Right atrium auricular region (tissue), 2 donors: Measurements from ENCODE around the gene CDADC1. TPM values are rescaled to one million over a fixed set of nuclear protein-coding genes. Genes with fewer than 3 reads are reported as not detected.

Source experiments
- DNase-seq: peaks from one replicate; pipeline ENCODE4 v3.0.0-alpha.2; 2019; ENCODE audit warnings: low spot score
- H3K27ac ChIP-seq, 2 donors: fragments of 200-600 bp; sonication (generic); 1 replicate in 1 of 2; 2 replicates in 1 of 2; pipeline ENCODE4 v1.5.1; 2016 to 2019
- H3K27me3 ChIP-seq, 2 donors: fragments of 200-600 bp; sonication (generic); one replicate each; pipeline versions ENCODE4 v1.5.1 to v1.6.0; 2017 to 2019
- H3K36me3 ChIP-seq: fragments of 200-600 bp; sonication (generic); one replicate; pipeline ENCODE4 v1.5.1; 2016
- H3K4me1 ChIP-seq, 2 donors: fragments of 200-600 bp; sonication (generic); one replicate each; pipeline versions ENCODE4 v1.5.1 to v1.6.0; 2017 to 2019
- H3K4me3 ChIP-seq, 2 donors: fragments of 200-600 bp; sonication (generic); 1 replicate in 1 of 2; 2 replicates in 1 of 2; pipeline ENCODE4 v1.5.1; 2017 to 2019; ENCODE audit warnings: mild to moderate bottlenecking in 1 of 2, moderate library complexity in 1 of 2
- H3K9me3 ChIP-seq, 2 donors: fragments of 200-600 bp; sonication (generic); one replicate each; pipeline ENCODE4 v1.5.1; 2019
- CTCF ChIP-seq, 2 donors: fragments of 200-600 bp; sonication (generic); IDR thresholded peaks; one replicate each; pipeline ENCODE4 v1.5.1; 2019; ENCODE audit warnings: antibody characterized with exemption in 2 of 2
- total RNA-seq, 2 donors: library from RNA; depleted of rRNA; stranded (reverse); fragments of >200 nt; gene quantifications; one replicate each; pipeline ENCODE4 v1.1.0, GENCODE V29; 2016

Gene CDADC1
- total RNA-seq, 2 donors from 2014 or later = 3.5 to 4.6 TPM

DNA sequence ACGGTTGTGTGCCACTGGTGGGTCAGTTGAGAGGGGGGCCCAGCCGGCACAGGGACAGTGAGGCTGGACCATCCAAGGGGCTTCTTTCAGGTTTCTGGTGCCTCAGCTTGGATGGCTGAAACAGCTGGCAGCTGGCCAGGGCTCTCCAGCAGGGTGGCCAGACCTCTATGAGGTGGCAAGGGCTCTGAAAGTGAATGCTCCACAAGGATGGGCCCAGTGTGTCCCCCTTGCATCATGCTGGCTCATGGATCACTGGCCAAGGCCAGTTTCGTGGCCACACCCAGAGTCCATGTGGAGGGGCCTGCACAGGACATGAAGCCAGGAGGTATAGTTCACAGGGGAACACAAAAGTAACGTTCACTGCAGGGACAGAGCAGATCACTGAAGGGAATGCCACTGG, 49.6 kb downstream of the CDADC1 start:
- no peaks in the 10 kb centered on the region for H3K9me3 ChIP-seq

GRCh38 chr13:49298416-49298815, 50.7 kb downstream of the CDADC1 start:
- no peak for DNase-seq
- Histone ChIP-seq H3K4me3 (no peak overlapping the region), H3K4me1 (peaks cover 0 to 24% of the 10 kb centered on the region in 2 donors), H3K36me3 (no peaks in the 10 kb centered on the region), H3K27me3 (no peaks in the 10 kb centered on the region), H3K27ac (no peak overlapping the region), H3K9me3 (no peaks in the 10 kb centered on the region)
- TF ChIP-seq CTCF (IDR thresholded peaks at IDR 0.05) = no peak

More for the DNA sequence above, 49.6 kb downstream of the CDADC1 start:
- H3K27me3 ChIP-seq = no peaks in the 10 kb centered on the region
- peaks cover 0 to 20% of the 10 kb centered on the region in 2 donors for H3K4me1 ChIP-seq
- no peak for DNase-seq
- H3K27ac ChIP-seq = no peak overlapping the region
- TF ChIP-seq CTCF (IDR thresholded peaks at IDR 0.05) = no peak
- H3K36me3 ChIP-seq = no peaks in the 10 kb centered on the region
- H3K4me3 ChIP-seq = no peak overlapping the region

DNA sequence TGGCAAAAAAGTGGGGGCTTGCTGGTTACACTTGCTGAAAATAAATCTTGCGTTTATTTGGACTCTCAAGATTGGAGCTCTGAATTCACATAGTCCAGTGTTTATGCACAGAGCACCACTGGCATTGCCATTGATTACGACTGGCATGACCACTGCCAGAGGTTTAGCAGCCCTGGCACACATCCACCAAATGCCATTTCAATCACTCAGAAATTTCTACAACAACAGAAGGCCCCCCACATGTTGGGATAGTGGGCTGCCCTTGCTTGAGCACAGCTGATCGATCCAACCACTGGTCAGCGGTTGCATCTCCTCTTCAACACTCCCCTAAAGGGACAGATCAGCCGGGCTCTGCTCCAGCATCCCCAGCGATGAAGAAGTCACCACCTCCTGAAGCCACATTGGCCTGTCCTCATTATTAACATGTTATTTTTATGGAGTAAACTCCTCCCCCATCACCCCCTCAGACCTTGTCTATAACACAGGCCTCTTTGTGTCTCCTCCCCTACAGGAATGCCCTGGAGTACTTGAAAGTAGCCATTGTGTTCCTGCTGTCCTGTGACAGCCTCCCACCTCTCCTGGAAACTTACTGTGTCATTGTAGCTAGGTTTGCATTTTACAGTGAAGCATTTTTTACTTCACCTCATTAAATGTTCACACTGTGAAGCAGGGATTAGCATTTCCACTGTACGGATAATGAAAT, 51.3 kb downstream of the CDADC1 start:
- no peak overlapping the region for H3K4me3 ChIP-seq
- DNase-seq = no peak
- no peaks in the 10 kb centered on the region for H3K27me3 ChIP-seq
- no peak overlapping the region for H3K27ac ChIP-seq
- no peak for TF ChIP-seq CTCF (IDR thresholded peaks at IDR 0.05)
- no peaks in the 10 kb centered on the region for H3K9me3 ChIP-seq
- H3K4me1 ChIP-seq = peaks cover 0 to 31% of the 10 kb centered on the region in 2 donors
- H3K36me3 ChIP-seq = no peaks in the 10 kb centered on the region

DNA sequence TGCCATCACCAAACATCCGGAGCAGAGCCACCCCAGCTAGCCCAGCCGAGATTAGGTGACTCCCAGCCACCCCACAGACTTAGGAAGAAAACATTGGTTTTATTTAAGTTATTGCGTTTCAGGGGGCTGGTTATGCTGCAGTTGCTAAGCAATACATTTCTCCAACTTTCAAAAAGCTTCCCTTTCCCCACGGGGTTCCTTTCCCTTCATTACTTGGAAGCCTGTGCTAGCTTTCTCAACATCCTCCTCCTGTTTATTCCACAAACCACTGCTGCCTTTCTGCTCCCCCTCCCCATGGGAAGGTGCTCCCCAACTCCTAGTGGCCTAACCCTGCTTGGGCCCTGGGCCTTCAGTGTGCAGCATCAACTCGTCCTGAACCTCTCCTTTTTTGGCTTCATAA, 52.6 kb downstream of the CDADC1 start:
- H3K9me3 ChIP-seq = no peaks in the 10 kb centered on the region
- no peak overlapping the region for H3K4me3 ChIP-seq
- no peaks in the 10 kb centered on the region for H3K27me3 ChIP-seq
- no peak for DNase-seq
- no peak for TF ChIP-seq CTCF (IDR thresholded peaks at IDR 0.05)
- no peaks in the 10 kb centered on the region for H3K36me3 ChIP-seq
- H3K27ac ChIP-seq = no peak overlapping the region
- peaks cover 0 to 32% of the 10 kb centered on the region in 2 donors for H3K4me1 ChIP-seq

DNA sequence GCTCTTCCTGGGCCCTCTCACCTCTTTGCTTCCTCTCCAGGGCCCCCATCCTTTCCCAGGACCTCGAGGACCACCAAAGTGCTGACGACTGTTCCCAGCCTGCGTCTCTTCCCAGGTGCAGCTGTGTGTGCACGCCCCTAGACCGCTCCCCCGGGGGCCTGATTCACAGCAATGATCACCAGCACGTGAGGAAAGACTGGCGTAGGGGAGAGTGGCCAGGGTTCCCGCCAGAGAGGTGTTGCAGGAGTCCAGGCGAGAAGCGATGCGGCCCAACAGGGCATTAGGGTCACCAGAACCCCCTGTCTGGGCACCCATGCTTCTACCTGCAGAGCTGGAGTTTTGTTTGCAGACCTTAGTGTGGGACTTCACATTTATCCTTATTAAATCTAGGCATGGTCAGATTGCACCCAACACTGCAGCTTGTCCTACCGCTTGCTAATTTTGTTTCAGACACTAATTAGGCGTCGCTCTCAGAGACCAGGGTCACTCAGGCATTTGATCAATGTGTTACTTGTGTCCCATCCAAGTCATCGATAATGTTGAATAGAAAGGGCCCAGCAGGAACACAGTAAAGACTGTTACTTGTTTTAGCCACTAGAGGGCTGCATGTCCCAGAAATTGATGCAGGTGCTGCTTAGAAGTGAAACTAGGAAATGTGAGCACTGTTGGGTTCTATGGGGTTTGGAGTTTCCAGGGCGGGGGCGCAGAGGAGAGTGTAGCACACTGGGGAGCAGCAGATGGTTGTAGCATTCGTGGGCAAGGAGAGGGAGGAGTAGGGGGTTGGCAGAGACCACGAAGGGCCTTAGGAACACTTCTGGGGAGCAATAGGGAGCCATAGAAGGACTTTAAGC, 53.2 kb downstream of the CDADC1 start:
- peak; percentile 66 to 92 for TF ChIP-seq CTCF (IDR thresholded peaks at IDR 0.05)
- no peak for DNase-seq
- no peaks in the 10 kb centered on the region for H3K9me3 ChIP-seq
- no peaks in the 10 kb centered on the region for H3K36me3 ChIP-seq
- peaks cover 0 to 32% of the 10 kb centered on the region in 2 donors for H3K4me1 ChIP-seq
- H3K4me3 ChIP-seq = peak overlapping the region in 1 of 2 donors; percentile 27
- H3K27ac ChIP-seq = peak overlapping the region in 1 of 2 donors; percentile 6
- no peaks in the 10 kb centered on the region for H3K27me3 ChIP-seq
